Measurements from ENCODE around the gene SMAP1. TPM values are rescaled to one million over a fixed set of nuclear protein-coding genes. Genes with fewer than 3 reads are reported as not detected.

The SMAP1 gene
- total and polyA plus RNA-seq, 9 of the 15 experiments (the other 6 are each of a cell fraction or from before 2014, with no cell fraction given), result 11.4 to 26.4 (median 15.5) TPM

- no TSS peak for BruUV-seq (replicated peaks)
- 0% methylated on average over 3 of the region's 3 CpGs for WGBS (ENCODE audit: insufficient coverage, low coverage, missing lambda C conversion rate)
- in situ Hi-C loops (cut with MboI), result no loop called here
- Histone ChIP-seq H3K9me3 (replicated peaks; ENCODE audit: control insufficient read depth, insufficient read depth, low read depth, low read length) (no peaks in the 10 kb centered on the region), H3K4me3 (no peak overlapping the region), H2AFZ (ENCODE audit: low read depth, low read length) (no peak overlapping the region), H3K9ac (ENCODE audit: insufficient read depth in 1 of 2, low read depth in 2 of 2, low read length in 2 of 2) (no peak overlapping the region), H3K4me2 (ENCODE audit: insufficient read depth, low read length) (no peak overlapping the region), H3K4me1 (replicated peaks in 1 of 2; ENCODE audit: control insufficient read depth in 2 of 2, insufficient read depth in 2 of 2, low read length in 2 of 2) (no peaks in the 10 kb centered on the region), H4K20me1 (replicated peaks; ENCODE audit: control insufficient read depth, insufficient read depth, low read length) (peaks cover 5% of the 10 kb centered on the region; the same call in 1 of the 2 replicates), H3K27me3 (ENCODE audit: control insufficient read depth in 2 of 2, insufficient read depth in 2 of 2, low read length in 2 of 2) (no peaks in the 10 kb centered on the region), H3K79me2 (ENCODE audit: control insufficient read depth, insufficient read depth, low read length) (peaks cover 3% of the 10 kb centered on the region; the same call in 1 of the 3 replicates), H3K27ac (ENCODE audit: extremely low read depth, low read depth, low read length) (no peak overlapping the region), H3K36me3 (ENCODE audit: control insufficient read depth, insufficient read depth, low read length) (no peaks in the 10 kb centered on the region), H3K9me1 (ENCODE audit: control insufficient read depth, insufficient read depth, low read length) (no peaks in the 10 kb centered on the region)
- ChIA-PET POLR2A (interaction anchor here (1.2 to 1.6 kb wide), 3 partner anchors 9 to 14 kb away, joined by 3 to 9 read pairs (median 3); no protein-coding TSS in a partner anchor), CTCF (ENCODE audit: low intra/inter-chr PET ratio) (interaction anchor here (0.6 to 1.9 kb wide), 5 partner anchors 139 to 548 kb away, joined by 3 to 8 read pairs (median 3); no protein-coding TSS in a partner anchor)
- DNase-seq (ENCODE audit: extremely low read depth in 1 of 4, low spot score in 3 of 4) (peak; percentile 15 to 49 (median 20)), ATAC-seq (peak; percentile 75), FAIRE-seq (peak; percentile 54)
- intact Hi-C loops (cut with micrococcal nuclease), result loop anchor here (1.0 to 5.0 kb wide), 5 partner anchors 139 to 464 kb away; no protein-coding TSS in a partner anchor
- TF ChIP-seq PREB (CRISPR knock-in tag; IDR thresholded peaks at IDR 0.05) (no peak), MXD1 (CRISPR knock-in tag; IDR thresholded peaks at IDR 0.05; ENCODE audit: borderline replicate concordance, poor library complexity, severe bottlenecking) (no peak), AFF1 (IDR thresholded peaks at IDR 0.05; ENCODE audit: low read depth in 1 of 2, partially characterized antibody in 2 of 2) (no peak), BCOR (IDR thresholded peaks at IDR 0.05) (no peak), SRF (CRISPR knock-in tag; IDR thresholded peaks at IDR 0.05) (no peak), TAF1 (IDR thresholded peaks at IDR 0.05; ENCODE audit: control insufficient read depth, extremely low read depth, insufficient read depth, low read length, severe bottlenecking) (no peak), ARID4B (CRISPR knock-in tag; IDR thresholded peaks at IDR 0.05) (no peak), EGR1 (conservative IDR thresholded peaks at IDR 0.05) (no peak), RAD21 (CRISPR knock-in tag; conservative IDR thresholded peaks at IDR 0.05 in 1 of 2, IDR thresholded peaks at IDR 0.05 in 1 of 2) (peak; percentile 76 to 83)
Observed at GRCh38 chr6:70686548-70687133, 19.0 kb downstream of the SMAP1 start.

Measured in K562 (cell line).